VCaP (cell line): ENCODE measurements around the gene EFS.
"Not testable (repeated sequence)": the region's sequence is repeated elsewhere in the genome, so short reads cannot be mapped to it uniquely, and the experiment has no call there.

Source experiments
- H3K27ac ChIP-seq: fragments of 450-650 bp; 2 replicates; pipeline ENCODE4 v1.5.1; 2017
- TF ChIP-seq, protein P1 (sequence below): fragments of 450-650 bp; conservative IDR thresholded peaks from 2 replicates; pipeline ENCODE4 v1.5.1; 2017; ENCODE audit warnings: mild to moderate bottlenecking, moderate library complexity

EFS gene

DNA sequence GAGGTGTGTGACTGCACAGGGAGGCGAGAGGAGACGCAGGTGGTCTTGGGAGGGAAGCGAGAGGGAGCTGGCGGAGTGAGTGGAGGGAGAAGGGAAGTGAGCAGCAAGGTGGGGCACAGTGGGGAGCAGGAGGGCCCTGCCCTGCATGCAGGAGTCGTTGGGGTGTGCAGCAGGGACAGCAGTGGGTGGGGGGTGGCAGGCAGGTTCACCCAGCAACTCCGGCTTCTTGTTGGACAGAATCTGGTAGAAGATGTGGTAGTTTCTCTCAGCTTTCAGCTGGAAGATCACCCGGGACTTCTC lies 38.1 kb upstream of the EFS start:
- TF ChIP-seq, protein P1, sequence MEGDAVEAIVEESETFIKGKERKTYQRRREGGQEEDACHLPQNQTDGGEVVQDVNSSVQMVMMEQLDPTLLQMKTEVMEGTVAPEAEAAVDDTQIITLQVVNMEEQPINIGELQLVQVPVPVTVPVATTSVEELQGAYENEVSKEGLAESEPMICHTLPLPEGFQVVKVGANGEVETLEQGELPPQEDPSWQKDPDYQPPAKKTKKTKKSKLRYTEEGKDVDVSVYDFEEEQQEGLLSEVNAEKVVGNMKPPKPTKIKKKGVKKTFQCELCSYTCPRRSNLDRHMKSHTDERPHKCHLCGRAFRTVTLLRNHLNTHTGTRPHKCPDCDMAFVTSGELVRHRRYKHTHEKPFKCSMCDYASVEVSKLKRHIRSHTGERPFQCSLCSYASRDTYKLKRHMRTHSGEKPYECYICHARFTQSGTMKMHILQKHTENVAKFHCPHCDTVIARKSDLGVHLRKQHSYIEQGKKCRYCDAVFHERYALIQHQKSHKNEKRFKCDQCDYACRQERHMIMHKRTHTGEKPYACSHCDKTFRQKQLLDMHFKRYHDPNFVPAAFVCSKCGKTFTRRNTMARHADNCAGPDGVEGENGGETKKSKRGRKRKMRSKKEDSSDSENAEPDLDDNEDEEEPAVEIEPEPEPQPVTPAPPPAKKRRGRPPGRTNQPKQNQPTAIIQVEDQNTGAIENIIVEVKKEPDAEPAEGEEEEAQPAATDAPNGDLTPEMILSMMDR, result no peak
- H3K27ac ChIP-seq, result no peak overlapping the region

DNA sequence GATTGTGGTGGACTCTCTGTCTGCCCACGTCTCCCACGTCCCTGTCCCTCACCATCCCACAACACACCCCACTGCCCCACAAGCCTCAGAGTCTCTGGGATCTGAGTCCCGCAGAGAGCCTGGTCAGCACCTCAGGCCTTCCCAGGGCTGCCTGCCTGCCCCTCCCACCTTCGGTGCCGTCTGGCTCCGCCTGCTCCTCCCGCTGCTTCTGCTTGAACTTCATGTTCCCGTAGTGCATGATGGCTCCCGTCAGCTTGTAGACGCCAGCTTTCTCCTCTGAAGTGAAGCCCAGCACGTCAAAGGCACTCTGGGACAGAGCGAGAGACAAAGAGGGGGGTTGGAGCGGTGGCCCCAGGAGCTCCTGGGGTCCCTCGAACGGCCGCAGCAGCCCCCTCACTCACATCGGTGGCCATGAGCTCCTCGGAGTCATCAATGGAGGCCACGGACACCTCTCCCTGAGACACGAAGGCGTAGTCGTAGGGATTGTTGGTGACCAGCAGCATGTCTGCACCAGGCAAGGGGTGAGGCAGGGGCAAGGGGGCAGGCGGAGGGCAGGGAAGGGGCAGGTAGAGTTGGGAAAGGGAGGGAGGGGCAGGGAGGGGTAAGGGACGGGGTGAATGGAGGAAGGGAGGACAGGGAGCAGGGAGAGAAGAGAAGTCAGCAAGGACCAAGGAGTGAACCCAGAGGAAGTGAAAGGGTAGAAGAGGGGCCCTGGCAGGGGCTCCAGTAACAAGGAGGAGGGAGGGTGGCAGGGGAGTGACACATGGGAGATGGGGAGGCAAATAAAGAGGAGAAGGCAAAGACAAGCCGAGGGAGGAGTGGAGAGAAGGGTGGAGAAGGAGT lies 37.5 kb upstream of the EFS start:
- TF ChIP-seq, protein P1, result no peak
- H3K27ac ChIP-seq, result no peak overlapping the region

DNA sequence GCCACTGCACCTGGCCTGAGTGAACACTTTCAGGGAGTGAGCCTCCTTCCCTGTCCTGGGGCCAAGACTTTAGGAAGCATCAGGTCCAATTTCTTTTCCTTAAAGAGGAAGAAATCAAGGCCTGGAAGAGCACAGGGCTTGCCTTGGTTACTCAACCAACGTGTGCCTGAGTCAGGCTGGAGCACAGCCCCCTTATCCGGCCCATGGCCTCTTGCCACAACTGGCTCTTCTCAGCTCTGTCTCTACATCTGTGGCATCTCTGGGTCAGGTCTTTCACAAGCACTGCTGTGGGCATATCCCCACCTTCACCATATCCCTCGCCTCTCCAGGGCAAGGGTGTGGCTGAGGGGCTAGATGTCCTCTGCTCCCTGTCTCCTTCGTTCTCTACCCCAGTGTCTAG lies 36.3 kb upstream of the EFS start:
- TF ChIP-seq, protein P1, result no peak
- no peak overlapping the region for H3K27ac ChIP-seq

DNA sequence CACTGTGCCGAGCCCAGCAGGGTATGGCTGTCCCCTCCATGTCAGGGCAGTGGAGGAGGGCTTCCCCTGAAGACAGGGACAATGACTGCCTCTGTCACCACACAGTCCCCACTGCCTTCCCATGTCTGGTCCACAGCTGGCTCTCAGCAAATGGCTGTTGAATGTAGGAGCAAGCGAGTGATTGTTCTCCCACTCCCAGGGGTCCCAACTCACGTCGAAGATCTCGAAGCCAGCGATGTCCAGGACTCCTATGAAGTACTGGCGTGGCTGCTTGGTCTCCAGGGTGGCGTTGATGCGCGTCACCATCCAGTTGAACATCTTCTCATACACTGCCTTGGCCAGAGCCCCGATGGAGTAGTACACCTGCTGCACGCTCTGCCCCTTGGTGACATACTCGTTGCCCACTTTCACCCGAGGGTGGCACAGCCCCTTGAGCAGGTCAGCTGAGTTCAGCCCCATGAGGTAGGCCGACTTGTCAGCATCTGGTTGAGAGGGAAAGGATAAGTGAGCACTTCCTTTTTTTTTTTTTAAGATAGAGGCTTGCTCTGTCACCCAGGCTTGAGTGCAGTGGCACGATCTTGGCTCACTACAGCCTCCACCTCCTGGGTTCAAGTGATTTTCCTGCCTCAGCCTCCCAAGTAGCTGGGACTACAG lies 35.7 kb upstream of the EFS start:
- not testable (repeated sequence) for H3K27ac ChIP-seq

DNA sequence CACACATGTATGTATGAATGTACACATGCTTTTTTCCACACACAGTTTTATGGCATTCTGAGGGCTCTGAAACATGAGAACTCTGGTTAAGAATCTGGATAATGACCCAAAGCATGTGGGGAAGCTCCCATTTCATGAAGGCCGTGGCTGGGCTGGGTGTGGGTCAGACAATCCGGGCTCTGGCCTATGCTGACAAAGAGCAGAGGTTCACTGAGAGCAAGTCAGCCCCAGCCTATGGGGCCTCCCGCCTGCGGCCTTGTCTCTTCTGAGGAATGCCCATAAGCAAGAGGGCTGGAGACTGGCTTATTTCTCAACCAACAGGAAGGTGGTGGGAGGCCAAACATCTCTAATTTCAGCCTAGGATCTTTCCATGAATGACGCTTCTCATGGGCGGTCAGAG lies 34.6 kb upstream of the EFS start:
- TF ChIP-seq, protein P1, result no peak
- no peak overlapping the region for H3K27ac ChIP-seq

DNA sequence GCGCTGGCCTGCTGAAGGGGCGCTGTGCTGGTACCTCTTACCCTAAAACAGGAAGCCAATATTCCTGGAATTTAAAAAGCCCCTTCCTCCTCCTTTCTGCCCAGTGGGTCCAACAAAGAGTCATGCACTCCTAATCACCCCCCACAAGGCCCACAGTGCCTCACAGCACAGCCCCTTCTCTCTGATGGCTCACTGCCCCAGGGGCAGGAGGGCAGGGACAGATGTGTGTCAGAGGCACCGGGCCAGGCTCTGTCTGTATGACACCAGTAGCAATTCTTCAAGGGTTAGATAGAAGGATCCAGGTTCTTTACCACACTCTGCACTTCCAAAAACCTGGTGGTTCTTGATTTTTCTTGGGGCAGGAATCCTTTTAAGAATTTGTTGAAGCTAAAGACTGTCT lies 34.2 kb upstream of the EFS start:
- TF ChIP-seq, protein P1, result no peak
- no peak overlapping the region for H3K27ac ChIP-seq

DNA sequence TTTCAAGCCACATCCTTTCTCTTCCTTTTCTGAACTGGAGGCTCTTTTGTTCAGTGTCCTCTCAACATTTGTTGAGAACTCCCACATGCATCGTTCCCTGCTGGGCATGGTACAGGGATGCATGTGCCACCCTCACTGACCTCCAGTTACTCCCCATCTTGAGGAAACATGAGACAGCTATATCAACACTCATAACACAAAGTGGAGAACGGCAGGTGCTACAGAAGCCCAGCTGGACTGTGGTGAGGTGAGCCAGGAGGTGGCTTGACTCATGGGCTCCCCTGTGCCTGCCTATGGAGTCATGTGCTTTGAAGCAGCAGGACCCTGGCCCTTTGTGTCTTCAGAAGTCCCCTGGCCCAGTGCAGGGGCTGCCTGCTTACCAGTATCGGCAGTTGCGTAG lies 33.4 kb upstream of the EFS start:
- TF ChIP-seq, protein P1, result no peak
- no peak overlapping the region for H3K27ac ChIP-seq

DNA sequence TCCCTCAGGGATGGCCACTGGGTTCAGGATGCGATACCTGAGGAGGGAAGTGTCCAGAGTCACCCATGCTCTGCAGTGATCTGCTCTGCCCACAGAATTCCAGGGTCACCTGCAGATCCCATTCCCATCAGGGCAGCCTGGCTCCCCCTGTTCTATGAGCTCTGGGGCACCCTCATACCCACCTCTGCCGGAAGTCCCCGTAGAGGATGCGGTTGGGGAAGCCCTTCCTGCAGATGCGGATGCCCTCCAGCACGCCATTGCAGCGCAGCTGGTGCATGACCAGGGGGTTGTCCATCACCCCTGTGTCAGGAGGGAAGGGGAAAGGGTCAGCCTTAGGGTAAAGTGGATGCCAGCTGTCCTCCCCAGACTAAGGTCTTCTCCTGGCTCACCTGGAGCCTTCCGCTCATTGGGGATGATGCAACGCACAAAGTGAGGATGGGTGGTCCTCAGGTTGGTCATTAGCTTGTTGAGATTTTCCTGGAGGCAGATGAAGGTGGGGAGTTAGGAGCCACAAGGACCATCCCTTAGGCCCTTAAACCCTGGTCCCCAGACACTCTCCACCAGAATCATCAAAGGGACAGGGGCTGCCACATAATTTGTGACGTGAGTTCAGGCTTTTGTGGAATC lies 31.9 kb upstream of the EFS start:
- TF ChIP-seq, protein P1, result no peak
- H3K27ac ChIP-seq, result no peak overlapping the region
